GM15510 (cell line): Measurements from ENCODE around the gene ESRRB.

Source experiments
- POLR2A ChIP-seq: IDR thresholded peaks from 3 replicates; pipeline ENCODE4 v1.6.1; 2011; ENCODE audit warnings: borderline replicate concordance; ENCODE audit not compliant: insufficient read length; ENCODE audit errors: extremely low read depth

The ESRRB gene

GRCh38 chr14:76502219-76502618 lies 126.3 kb downstream of the ESRRB start:
- TF ChIP-seq POLR2A, result no peak

- TF ChIP-seq POLR2A, result no peak
Measured at GRCh38 chr14:76502638-76503037, 126.7 kb downstream of the ESRRB start.

- no peak for TF ChIP-seq POLR2A
Measured at GRCh38 chr14:76509311-76509710, 133.4 kb downstream of the ESRRB start.

GRCh38 chr14:76510181-76510580 lies 134.2 kb downstream of the ESRRB start:
- TF ChIP-seq POLR2A, result no peak

DNA sequence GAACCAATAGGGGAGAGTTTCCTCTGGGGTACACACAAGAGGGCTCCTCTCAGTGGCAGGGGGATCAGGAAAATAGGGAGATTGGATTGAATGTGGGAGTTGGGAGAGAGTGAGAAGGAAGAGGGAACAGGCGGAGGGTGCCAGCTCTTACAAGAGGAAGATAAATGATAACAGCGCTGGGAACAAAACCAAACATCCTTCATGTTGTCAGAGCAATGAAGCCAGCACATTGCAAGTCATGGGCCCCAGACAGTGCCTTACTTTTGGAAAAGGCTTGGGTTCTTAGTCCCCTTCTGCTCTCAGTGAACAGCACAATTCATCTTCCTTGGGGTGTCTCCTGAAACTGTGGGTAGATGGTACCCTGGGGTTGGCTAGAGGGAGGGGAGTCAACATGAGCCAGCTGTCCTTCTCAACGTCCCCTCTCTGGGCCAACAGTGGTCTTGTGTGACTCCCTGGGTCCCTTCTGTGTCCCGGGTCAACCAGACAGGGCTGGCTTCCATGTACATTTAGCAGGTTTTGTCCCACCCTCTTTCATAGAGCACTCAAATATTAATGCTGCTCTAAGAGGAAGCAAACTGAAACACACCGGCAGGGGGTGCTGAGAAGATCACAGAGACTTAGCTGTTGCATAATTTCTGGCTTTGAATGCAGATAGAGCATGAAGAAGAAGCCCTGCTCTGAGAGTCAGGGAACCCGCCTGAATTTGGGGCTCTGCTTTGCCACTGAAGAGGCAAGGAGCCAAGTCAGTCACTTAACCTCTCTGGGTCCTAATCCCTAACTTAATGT lies 138.5 kb downstream of the ESRRB start:
- TF ChIP-seq POLR2A, result no peak

GRCh38 chr14:76516884-76517283 lies 140.9 kb downstream of the ESRRB start:
- TF ChIP-seq POLR2A, result no peak

DNA sequence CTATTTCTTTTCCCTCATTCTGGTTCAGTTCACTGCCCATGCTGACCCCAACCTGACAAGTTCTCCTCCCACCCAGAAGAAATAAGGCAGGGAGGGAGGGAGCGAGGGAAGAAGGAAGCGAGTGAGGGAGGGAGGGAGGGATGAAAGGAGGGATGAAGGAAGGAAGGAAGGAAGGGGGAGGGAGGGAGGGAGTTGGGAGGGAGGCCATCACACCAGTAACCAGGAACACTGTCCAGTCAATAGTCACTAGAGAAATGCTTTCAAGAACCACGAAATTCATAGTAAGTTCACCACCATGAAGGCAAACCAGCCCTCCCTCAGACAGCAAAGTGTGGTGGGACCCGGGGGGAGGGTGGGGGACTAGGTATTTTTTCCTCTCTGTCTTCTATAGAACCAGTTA lies 142.4 kb downstream of the ESRRB start:
- TF ChIP-seq POLR2A, result no peak

GRCh38 chr14:76525106-76525821 lies 149.3 kb downstream of the ESRRB start:
- no peak for TF ChIP-seq POLR2A

DNA sequence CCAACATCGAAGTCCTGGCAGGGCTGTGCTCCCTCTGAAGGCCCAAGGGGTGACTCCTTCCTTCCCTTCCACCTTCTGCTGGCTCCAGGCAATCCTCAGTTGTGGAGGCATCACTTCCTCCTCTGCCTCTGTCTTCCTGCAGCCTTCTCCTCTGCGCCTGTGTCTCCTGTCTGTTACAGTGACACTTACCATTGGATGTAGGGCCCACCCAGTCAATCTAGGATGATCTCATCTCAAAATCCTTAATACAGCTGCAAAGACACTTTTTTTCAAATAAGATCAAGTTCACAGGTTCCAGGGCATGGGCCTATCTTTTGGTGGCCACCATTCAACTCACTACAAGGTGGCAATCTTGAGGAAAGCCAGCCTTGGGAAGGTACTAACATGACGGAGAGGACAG lies 155.1 kb downstream of the ESRRB start:
- no peak for TF ChIP-seq POLR2A

- TF ChIP-seq POLR2A, result no peak
Measured at GRCh38 chr14:76531821-76532318, 155.9 kb downstream of the ESRRB start.

- TF ChIP-seq POLR2A, result no peak
Measured at GRCh38 chr14:76537906-76538647, 162.1 kb downstream of the ESRRB start.

DNA sequence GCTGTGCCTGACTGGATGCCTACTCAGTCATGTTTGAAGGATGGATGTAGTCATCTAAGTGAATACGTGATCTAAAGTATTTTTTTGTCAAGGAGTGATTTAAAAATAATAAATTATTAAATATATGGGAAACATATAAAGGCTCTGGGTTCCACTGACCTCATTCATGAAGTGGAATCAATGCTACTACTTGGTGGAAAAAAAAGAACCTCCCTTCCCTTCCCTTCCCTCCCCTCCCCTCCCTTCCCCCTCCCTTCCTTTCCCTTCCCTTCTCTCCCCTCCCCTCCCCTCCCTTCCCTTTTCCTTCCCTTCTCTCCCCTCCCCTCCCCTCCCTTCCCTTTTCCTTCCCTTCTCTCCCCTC lies 162.7 kb downstream of the ESRRB start:
- no peak for TF ChIP-seq POLR2A

GRCh38 chr14:76539130-76539529 lies 163.2 kb downstream of the ESRRB start:
- TF ChIP-seq POLR2A, result no peak

GRCh38 chr14:76541594-76542219 lies 165.8 kb downstream of the ESRRB start:
- no peak for TF ChIP-seq POLR2A

DNA sequence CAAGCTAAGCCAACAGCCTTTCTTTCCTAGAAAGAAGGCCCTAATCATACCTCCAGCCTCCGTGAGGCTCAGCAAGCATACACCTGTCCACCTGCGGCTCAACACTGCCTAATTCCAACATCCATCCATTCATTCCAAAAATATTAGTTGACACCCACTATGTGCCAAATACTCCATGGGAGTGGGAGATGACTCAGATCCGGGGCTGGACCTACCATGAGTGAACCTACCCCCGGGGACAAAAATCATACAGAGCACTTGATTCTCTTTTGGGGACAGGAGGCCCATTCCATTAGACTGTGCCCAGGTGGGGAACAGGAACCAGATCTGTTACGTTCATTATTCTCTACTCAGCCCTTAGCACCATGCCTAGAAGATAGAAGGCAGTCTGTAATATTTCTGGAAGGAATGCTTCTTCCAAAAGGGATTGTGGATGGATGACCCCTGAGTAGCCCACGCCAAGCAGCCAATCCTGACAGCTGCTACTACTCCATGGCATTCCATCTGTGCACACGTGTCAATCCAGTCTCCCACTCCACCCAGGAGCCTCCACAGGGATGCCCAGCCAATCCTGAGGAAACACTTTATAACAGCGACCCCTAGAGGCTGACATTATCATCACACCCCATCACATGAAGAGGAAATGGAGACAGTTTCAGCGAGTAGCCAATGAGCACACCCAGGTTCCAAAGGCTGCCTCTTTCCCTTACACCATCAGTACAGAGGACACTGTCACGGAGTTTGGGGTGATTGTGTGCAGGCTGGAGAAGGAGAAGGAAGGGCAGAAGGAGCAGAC lies 170.7 kb downstream of the ESRRB start:
- TF ChIP-seq POLR2A, result no peak

GRCh38 chr14:76547831-76548230 lies 171.9 kb downstream of the ESRRB start:
- TF ChIP-seq POLR2A, result no peak
